Right lobe of liver (tissue), 6 donors: ENCODE results near the gene CCDC85C. TPM values are rescaled to one million over a fixed set of nuclear protein-coding genes. Genes with fewer than 3 reads are reported as not detected.

Source experiments
- ATAC-seq, 4 donors: fragments of 200-7000 bp; cut with Tn5 transposase; one replicate each; pipeline ENCODE4 v1.9.1; 2020; ENCODE audit warnings: mild to moderate bottlenecking in 4 of 4, moderate library complexity in 4 of 4
- DNase-seq, 3 donors: peaks; one replicate each; pipeline ENCODE4 v3.0.0-alpha.2; 2020
- H3K27ac ChIP-seq, 3 donors: fragments of 200-600 bp; one replicate each; pipeline ENCODE4 v1.8.0; 2022
- H3K27me3 ChIP-seq, 2 donors: fragments of 200-600 bp; one replicate each; pipeline ENCODE4 v1.8.0; 2022
- H3K36me3 ChIP-seq, 4 donors: fragments of 200-600 bp; sonication (generic) in 1 of 4; one replicate each; pipeline versions ENCODE4 v1.5.1 to v1.8.0; 2017 to 2022; ENCODE audit warnings: control low read depth in 1 of 4
- H3K4me1 ChIP-seq, 4 donors: fragments of 200-600 bp; sonication (generic) in 1 of 4; one replicate each; pipeline versions ENCODE4 v1.5.1 to v1.8.0; 2017 to 2022; ENCODE audit warnings: control low read depth in 1 of 4
- H3K4me3 ChIP-seq, 3 donors: fragments of 200-600 bp; one replicate each; pipeline ENCODE4 v1.8.0; 2022
- H3K9me3 ChIP-seq, 4 donors: fragments of 200-600 bp; sonication (generic) in 1 of 4; one replicate each; pipeline versions ENCODE4 v1.5.1 to v1.8.0; 2017 to 2022; ENCODE audit warnings: control low read depth in 1 of 4
- POLR2A ChIP-seq: fragments of 450-650 bp; IDR thresholded peaks from one replicate; pipeline ENCODE4 v1.6.1; 2017; ENCODE audit warnings: antibody characterized with exemption, mild to moderate bottlenecking
- WGBS: methylation state at CpG from one replicate; pipeline ENCODE4 v1.1.6; 2018; ENCODE audit warnings: low coverage, low lambda C conversion rate; ENCODE audit not compliant: insufficient coverage; ENCODE audit errors: missing lambda C conversion rate; 5-methylcytosine and 5-hydroxymethylcytosine counted together
- intact Hi-C, 2 donors: fragments of 100-400 bp; cut with DNase I; formaldehyde crosslinking; loops; one replicate each; pipeline versions ENCODE4 v1.11.2 to v1.14.1; 2022
- total RNA-seq, 6 experiments: library from RNA; depleted of rRNA in 2 of 6; stranded (reverse); fragments of >200 nt in 2 of 6; fragmentation: NEBNext Ultra II Directional in 3 of 6; extraction: Animal tissue kit (Norgen Biotek cat#: 25700) in 3 of 6; gene quantifications; one replicate each; pipeline versions ENCODE4 v1.1.0 to v1.2.4, GENCODE V29; 2016 to 2023
- TF ChIP-seq, protein P1 (sequence below), 4 donors: fragments of 200-600 bp in 3 of 4; fragments of 450-650 bp in 1 of 4; IDR thresholded peaks; one replicate each; pipeline versions ENCODE4 v1.5.1 to v1.8.0; 2016 to 2022; ENCODE audit warnings: antibody characterized with exemption in 4 of 4, mild to moderate bottlenecking in 2 of 4
- donor health status: DM: no; HTN: yes; CAD: no.
- donor health status: DM: no; HTN: no; CAD: no.
- donor health status: DM: no; HTN: no; CAD: no.
- donor health status: DM: no; HTN: yes; CAD: no.
- donor health status: DM: no; HTN: yes; CAD: no.

CCDC85C gene
- total RNA-seq, 6 experiments from 2014 or later: 13.6 to 32.8 (median 21.8) TPM

DNA sequence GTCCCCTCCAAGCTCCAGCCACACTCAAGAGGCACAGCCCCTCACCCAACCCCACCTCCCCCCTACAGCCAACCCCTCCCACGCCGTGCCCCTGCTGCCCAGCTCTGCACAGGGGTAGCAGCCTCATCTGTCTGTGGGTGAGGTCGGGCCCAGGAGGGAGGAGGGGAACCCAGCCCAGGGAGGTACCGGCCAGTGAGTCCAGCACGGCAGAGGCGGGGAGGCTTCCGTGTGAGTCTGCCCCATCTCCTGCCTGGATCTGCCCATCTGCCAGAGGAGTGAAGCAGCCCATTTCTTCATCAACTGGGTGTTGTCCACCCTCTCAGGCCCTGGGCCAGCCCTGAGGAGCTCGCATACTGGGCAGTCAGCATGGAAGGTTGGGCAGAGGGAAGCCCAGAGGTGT, 68.6 kb downstream of the CCDC85C start:
- H3K27me3 ChIP-seq: no peaks in the 10 kb centered on the region
- ATAC-seq (no peak), DNase-seq (no peak)
- H3K9me3 ChIP-seq: no peaks in the 10 kb centered on the region
- peaks cover 0 to 3% (median 0%) of the 10 kb centered on the region in 4 donors for H3K4me1 ChIP-seq
- no peak overlapping the region for H3K27ac ChIP-seq
- H3K36me3 ChIP-seq: no peaks in the 10 kb centered on the region
- intact Hi-C loops: no loop called here
- 93% methylated on average over 3 of the region's 8 CpGs for WGBS
- no peak for TF ChIP-seq POLR2A
- TF ChIP-seq, protein P1, sequence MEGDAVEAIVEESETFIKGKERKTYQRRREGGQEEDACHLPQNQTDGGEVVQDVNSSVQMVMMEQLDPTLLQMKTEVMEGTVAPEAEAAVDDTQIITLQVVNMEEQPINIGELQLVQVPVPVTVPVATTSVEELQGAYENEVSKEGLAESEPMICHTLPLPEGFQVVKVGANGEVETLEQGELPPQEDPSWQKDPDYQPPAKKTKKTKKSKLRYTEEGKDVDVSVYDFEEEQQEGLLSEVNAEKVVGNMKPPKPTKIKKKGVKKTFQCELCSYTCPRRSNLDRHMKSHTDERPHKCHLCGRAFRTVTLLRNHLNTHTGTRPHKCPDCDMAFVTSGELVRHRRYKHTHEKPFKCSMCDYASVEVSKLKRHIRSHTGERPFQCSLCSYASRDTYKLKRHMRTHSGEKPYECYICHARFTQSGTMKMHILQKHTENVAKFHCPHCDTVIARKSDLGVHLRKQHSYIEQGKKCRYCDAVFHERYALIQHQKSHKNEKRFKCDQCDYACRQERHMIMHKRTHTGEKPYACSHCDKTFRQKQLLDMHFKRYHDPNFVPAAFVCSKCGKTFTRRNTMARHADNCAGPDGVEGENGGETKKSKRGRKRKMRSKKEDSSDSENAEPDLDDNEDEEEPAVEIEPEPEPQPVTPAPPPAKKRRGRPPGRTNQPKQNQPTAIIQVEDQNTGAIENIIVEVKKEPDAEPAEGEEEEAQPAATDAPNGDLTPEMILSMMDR (IDR thresholded peaks at IDR 0.05): no peak
- no peak overlapping the region for H3K4me3 ChIP-seq

DNA sequence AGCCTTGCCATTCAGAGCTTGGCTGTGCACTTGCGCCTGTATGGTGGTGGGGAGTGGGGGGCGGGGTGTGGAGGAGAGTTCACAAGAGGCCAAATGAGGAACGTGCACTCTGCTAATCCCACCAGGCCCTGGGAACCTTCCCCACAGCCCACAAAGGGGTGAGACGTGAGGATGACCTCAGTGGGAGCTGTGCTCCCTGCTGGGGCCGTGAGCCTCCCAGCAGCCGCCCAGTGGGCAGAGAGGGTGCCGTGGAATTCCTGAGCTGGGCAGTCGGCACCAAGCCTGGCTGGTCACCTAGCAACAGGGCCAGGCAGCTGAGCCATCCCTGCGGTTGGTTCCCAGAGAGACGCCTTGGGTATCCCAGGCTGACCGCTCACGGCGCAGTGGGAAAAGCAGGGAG, 69.1 kb downstream of the CCDC85C start:
- H3K4me3 ChIP-seq: no peak overlapping the region
- H3K4me1 ChIP-seq: peaks cover 0 to 9% (median 2%) of the 10 kb centered on the region in 4 donors

DNA sequence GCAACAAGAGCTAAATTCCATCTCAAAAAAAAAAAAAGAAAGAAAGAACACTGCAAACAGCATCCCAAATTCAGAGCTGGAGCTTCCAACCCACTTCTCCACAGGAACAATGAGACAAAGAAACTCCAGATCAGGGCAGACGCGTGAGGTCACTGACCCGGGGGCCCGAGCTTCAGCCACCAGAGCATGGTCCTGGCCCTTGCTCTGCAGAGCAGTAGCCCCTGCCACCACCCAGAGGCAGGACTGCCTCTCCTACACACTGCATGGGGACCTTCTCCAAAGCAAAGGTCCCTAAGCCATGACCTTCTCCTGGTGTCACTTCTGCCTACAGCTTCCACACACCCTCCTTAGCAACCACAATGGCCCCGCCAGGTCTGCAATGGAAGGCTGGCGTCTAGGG, 69.7 kb downstream of the CCDC85C start:
- DNase-seq: no peak

More for the DNA sequence above, 69.1 kb downstream of the CCDC85C start:
- no peak for DNase-seq
- H3K27ac ChIP-seq: no peak overlapping the region
- no peak for ATAC-seq
- no peaks in the 10 kb centered on the region for H3K36me3 ChIP-seq
- no peaks in the 10 kb centered on the region for H3K9me3 ChIP-seq
- TF ChIP-seq, protein P1 (IDR thresholded peaks at IDR 0.05): no peak
- TF ChIP-seq POLR2A: no peak
- WGBS: no CpG with 5 or more reads among the region's 13 CpGs
- H3K27me3 ChIP-seq: no peaks in the 10 kb centered on the region
- intact Hi-C loops: no loop called here

DNA sequence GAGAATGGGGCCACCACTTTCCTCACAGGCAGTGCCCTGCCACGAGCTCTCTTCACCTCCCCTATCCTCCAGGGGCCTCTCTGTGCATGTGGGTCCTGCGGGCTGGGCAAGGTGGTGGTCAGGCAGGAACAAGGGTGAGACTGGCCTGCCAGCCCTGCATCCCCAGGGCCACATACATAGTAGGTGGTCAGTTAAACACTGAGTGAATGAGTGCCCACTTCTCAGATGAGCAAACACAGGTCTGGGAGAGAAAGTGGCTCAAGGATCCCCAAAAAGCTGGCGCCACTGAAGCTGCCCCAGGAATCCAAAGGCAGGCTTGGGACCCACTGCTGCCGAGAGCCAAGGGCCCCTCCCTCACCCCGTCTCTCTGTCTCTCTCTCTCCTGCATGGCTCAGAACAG, 71.7 kb downstream of the CCDC85C start:
- Histone ChIP-seq H3K4me3 (no peak overlapping the region), H3K36me3 (no peaks in the 10 kb centered on the region), H3K4me1 (peaks cover 0 to 13% (median 3%) of the 10 kb centered on the region in 4 donors), H3K9me3 (no peaks in the 10 kb centered on the region), H3K27me3 (no peaks in the 10 kb centered on the region), H3K27ac (no peak overlapping the region)
- TF ChIP-seq, protein P1 (IDR thresholded peaks at IDR 0.05): no peak
- no peak for TF ChIP-seq POLR2A
- ATAC-seq (no peak), DNase-seq (no peak)
- intact Hi-C loops: no loop called here
- 79% methylated on average over 2 of the region's 5 CpGs for WGBS

More for the DNA sequence above, 69.7 kb downstream of the CCDC85C start:
- intact Hi-C loops: no loop called here
- H3K27me3 ChIP-seq: no peaks in the 10 kb centered on the region
- TF ChIP-seq, protein P1 (IDR thresholded peaks at IDR 0.05): no peak
- no peak for TF ChIP-seq POLR2A
- H3K36me3 ChIP-seq: no peaks in the 10 kb centered on the region
- no peaks in the 10 kb centered on the region for H3K9me3 ChIP-seq
- no peak for ATAC-seq
- H3K4me3 ChIP-seq: no peak overlapping the region
- no peak overlapping the region for H3K27ac ChIP-seq
- WGBS: 74% methylated on average over 4 of the region's 6 CpGs
- H3K4me1 ChIP-seq: peaks cover 0 to 13% (median 3%) of the 10 kb centered on the region in 4 donors
